ENCODE data around the gene NDNF.

GRCh38 chr4:121069430-121069829, 2.9 kb downstream of the NDNF start:
- no peak for TF ChIP-seq CTCF (conservative IDR thresholded peaks at IDR 0.05 in 1 of 2, IDR thresholded peaks at IDR 0.05 in 1 of 2; ENCODE audit: low read depth in 1 of 2, low read length in 2 of 2)
- TF ChIP-seq EZH2 (IDR thresholded peaks at IDR 0.05; ENCODE audit: low read length, missing control alignments), result no peak

Measured in fibroblast of lung (primary cell).